HG03565 (cell line): ENCODE data around the gene SLC26A6.

ENCODE experiments used
- ATAC-seq: cut with Tn5 transposase; IDR thresholded peaks from one replicate; pipeline ENCODE4 v1.9.1; 2021; ENCODE audit warnings: mild to moderate bottlenecking, moderate library complexity; ENCODE audit not compliant: unreplicated experiment

SLC26A6 gene

DNA sequence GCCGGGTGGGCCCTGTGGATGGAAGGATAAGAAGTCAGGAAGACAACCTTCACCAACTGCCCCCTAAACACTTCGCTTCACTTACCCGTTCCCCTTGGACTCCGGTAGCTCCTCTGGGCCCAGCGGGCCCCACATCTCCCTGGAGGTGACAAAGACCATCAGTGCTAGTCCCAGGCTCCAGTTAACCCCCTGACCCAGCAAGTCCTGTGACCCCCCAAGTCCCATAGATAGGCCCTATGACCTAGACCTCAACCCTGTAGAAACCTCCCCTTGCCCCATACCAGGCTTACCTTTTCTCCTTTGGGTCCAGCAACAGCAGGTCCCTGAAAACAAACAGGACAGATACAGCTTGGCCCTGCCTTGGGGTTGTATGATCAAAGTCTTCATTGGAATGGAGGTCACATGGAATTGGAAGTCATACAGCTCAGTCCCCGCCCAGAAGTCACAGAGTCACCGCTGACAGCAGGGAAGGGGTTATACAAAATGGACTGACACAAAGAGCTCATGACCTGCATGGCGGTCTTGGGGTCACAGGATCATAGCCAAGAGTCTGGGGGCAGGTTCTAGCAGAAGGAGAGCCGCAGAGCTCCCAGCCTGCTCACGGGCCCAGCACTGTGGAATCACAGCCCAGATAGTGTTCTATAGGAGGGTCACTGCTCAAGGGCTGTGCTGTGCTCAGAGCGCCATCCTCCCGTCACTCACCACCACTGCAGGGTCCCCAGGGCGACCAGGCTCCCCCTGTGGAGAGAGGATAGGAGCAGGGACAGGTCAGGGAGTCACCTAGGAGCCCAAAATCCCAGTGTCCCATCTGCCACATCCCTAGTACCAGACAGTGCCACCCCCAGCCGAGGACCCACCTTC, 53.4 kb downstream of the SLC26A6 start:
- ATAC-seq: no peak

DNA sequence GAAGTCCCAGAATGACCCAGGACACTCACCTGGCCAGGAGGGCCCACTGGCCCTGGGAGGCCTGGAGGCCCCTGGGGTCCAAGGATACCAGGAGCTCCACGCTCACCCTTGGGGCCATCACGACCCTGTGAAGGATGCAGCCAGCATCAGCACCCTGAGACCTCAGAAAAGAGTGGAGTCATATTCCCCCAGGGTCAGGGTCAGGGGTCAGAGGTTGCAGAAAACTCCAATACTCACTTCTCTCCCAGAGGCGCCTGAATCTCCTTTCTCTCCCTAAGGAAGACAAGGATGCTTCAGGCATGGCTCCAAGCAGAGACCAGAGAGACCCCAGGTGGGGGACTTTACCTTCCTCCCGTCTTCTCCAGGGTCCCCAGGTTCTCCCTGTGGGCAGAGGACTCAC, 58.6 kb downstream of the SLC26A6 start:
- ATAC-seq: no peak
